ENCODE data around the gene AVPR2. TPM values are rescaled to one million over a fixed set of nuclear protein-coding genes. Genes with fewer than 3 reads are reported as not detected.

AVPR2 gene
- total RNA-seq, 1 experiment from 2014 or later: not detected

GRCh38 chrX:153902385-153902784, 2.1 kb upstream of the AVPR2 start:
- POLR2A ChIA-PET: no interaction called here
- Histone ChIP-seq H3K9me3 (no peaks in the 10 kb centered on the region), H3K4me1 (no peaks in the 10 kb centered on the region), H3K36me3 (ENCODE audit: control insufficient read depth, insufficient read depth, low read length) (no peaks in the 10 kb centered on the region), H3K27me3 (replicated peaks; ENCODE audit: control insufficient read depth, insufficient read depth, low read length) (no peaks in the 10 kb centered on the region), H3K4me3 (ENCODE audit: low read depth, low read length) (no peak overlapping the region)
- no peaks in the 10 kb centered on the region for H3K9me3 Mint-ChIP-seq (ENCODE audit: unreplicated experiment)
- intact Hi-C loops (cut with micrococcal nuclease; ENCODE audit: unreplicated experiment): no loop called here
- no peak for TF ChIP-seq CTCF (IDR thresholded peaks at IDR 0.05; ENCODE audit: insufficient read depth in 1 of 2, low read depth in 1 of 2, low read length in 1 of 2, severe bottlenecking in 1 of 2, unreplicated experiment in 1 of 2)
- BruUV-seq (replicated peaks): no TSS peak
- DNase-seq: no peak
- H3K27me3 Mint-ChIP-seq (ENCODE audit: insufficient read depth, unreplicated experiment): no peaks in the 10 kb centered on the region
- no peak overlapping the region for H3K27ac Mint-ChIP-seq (ENCODE audit: unreplicated experiment)
- CTCF ChIA-PET: no interaction called here
- H3K36me3 Mint-ChIP-seq (ENCODE audit: insufficient read depth, unreplicated experiment): no peaks in the 10 kb centered on the region
- no peaks in the 10 kb centered on the region for H3K4me1 Mint-ChIP-seq (ENCODE audit: low read depth, unreplicated experiment)
- no peak overlapping the region for H3K4me3 Mint-ChIP-seq (ENCODE audit: unreplicated experiment)

GRCh38 chrX:153903238-153903980, 1.1 kb upstream of the AVPR2 start:
- no peak overlapping the region for H3K4me3 Mint-ChIP-seq (ENCODE audit: unreplicated experiment)
- H3K27ac Mint-ChIP-seq (ENCODE audit: unreplicated experiment): no peak overlapping the region
- no peaks in the 10 kb centered on the region for H3K27me3 ChIP-seq (replicated peaks; ENCODE audit: control insufficient read depth, insufficient read depth, low read length)
- POLR2A ChIA-PET: no interaction called here
- H3K36me3 ChIP-seq (ENCODE audit: control insufficient read depth, insufficient read depth, low read length): no peaks in the 10 kb centered on the region
- no peaks in the 10 kb centered on the region for H3K4me1 ChIP-seq
- CTCF ChIA-PET: interaction anchor here (0.5 kb wide), 1 partner anchor 41 kb away, joined by 3 read pairs; no protein-coding TSS in a partner anchor
- no TSS peak for BruUV-seq (replicated peaks)
- no peak for TF ChIP-seq CTCF (IDR thresholded peaks at IDR 0.05; ENCODE audit: insufficient read depth in 1 of 2, low read depth in 1 of 2, low read length in 1 of 2, severe bottlenecking in 1 of 2, unreplicated experiment in 1 of 2)
- H3K36me3 Mint-ChIP-seq (ENCODE audit: insufficient read depth, unreplicated experiment): no peaks in the 10 kb centered on the region
- no peaks in the 10 kb centered on the region for H3K9me3 Mint-ChIP-seq (ENCODE audit: unreplicated experiment)
- H3K27me3 Mint-ChIP-seq (ENCODE audit: insufficient read depth, unreplicated experiment): no peaks in the 10 kb centered on the region
- intact Hi-C loops (cut with micrococcal nuclease; ENCODE audit: unreplicated experiment): no loop called here
- H3K9me3 ChIP-seq: no peaks in the 10 kb centered on the region
- H3K4me1 Mint-ChIP-seq (ENCODE audit: low read depth, unreplicated experiment): no peaks in the 10 kb centered on the region
- no peak for DNase-seq
- H3K4me3 ChIP-seq (ENCODE audit: low read depth, low read length): no peak overlapping the region

GRCh38 chrX:153905481-153906095, 1.1 kb downstream of the AVPR2 start:
- Histone ChIP-seq H3K4me1 (no peaks in the 10 kb centered on the region), H3K9me3 (no peaks in the 10 kb centered on the region), H3K27me3 (replicated peaks; ENCODE audit: control insufficient read depth, insufficient read depth, low read length) (no peaks in the 10 kb centered on the region), H3K4me3 (ENCODE audit: low read depth, low read length) (no peak overlapping the region), H3K36me3 (ENCODE audit: control insufficient read depth, insufficient read depth, low read length) (no peaks in the 10 kb centered on the region)
- Mint-ChIP-seq H3K27ac (ENCODE audit: unreplicated experiment) (no peak overlapping the region), H3K4me1 (ENCODE audit: low read depth, unreplicated experiment) (no peaks in the 10 kb centered on the region), H3K9me3 (ENCODE audit: unreplicated experiment) (no peaks in the 10 kb centered on the region), H3K36me3 (ENCODE audit: insufficient read depth, unreplicated experiment) (no peaks in the 10 kb centered on the region), H3K27me3 (ENCODE audit: insufficient read depth, unreplicated experiment) (no peaks in the 10 kb centered on the region), H3K4me3 (ENCODE audit: unreplicated experiment) (no peak overlapping the region)
- intact Hi-C loops (cut with micrococcal nuclease; ENCODE audit: unreplicated experiment): no loop called here
- ChIA-PET POLR2A (no interaction called here), CTCF (no interaction called here)
- TF ChIP-seq CTCF (IDR thresholded peaks at IDR 0.05; ENCODE audit: insufficient read depth in 1 of 2, low read depth in 1 of 2, low read length in 1 of 2, severe bottlenecking in 1 of 2, unreplicated experiment in 1 of 2): no peak
- DNase-seq: no peak
- BruUV-seq (replicated peaks): no TSS peak

All from Caco-2 (cell line).